Right ventricle myocardium superior (tissue), 1 donor: ENCODE results near the gene BCO1. TPM values are rescaled to one million over a fixed set of nuclear protein-coding genes. Genes with fewer than 3 reads are reported as not detected.
"Not testable (repeated sequence)": the region's sequence is repeated elsewhere in the genome, so short reads cannot be mapped to it uniquely, and the experiment has no call there.

Experiments used
- ATAC-seq: fragments of 200-7000 bp; cut with Tn5 transposase; one replicate; pipeline ENCODE4 v1.9.1; 2020; ENCODE audit warnings: mild to moderate bottlenecking; ENCODE audit not compliant: poor library complexity
- DNase-seq: peaks from one replicate; pipeline ENCODE4 v3.0.0-alpha.2; 2020
- intact Hi-C: fragments of 100-400 bp; cut with DNase I; formaldehyde crosslinking; loops from one replicate; pipeline ENCODE4 v1.11.2; 2022
- total RNA-seq: library from RNA; stranded (reverse); fragmentation: NEBNext Ultra II Directional; extraction: Animal tissue kit (Norgen Biotek cat#: 25700); gene quantifications from one replicate; pipeline ENCODE4 v1.2.1, GENCODE V29; 2021
- donor health status: DM: no; HTN: yes; CAD: no; lungs with severe emphysema.

Gene BCO1
- total RNA-seq, 1 donor from 2014 or later = not detected

GRCh38 chr16:81225697-81226096 lies 12.8 kb upstream of the BCO1 start:
- intact Hi-C loops, ATAC-seq, DNase-seq: not testable (repeated sequence)

- no peak for DNase-seq
- no peak for ATAC-seq
- intact Hi-C loops = no loop called here
These were observed 10.7 kb upstream of the BCO1 start for GRCh38 chr16:81227785-81228184.

- DNase-seq (no peak), ATAC-seq (no peak)
- intact Hi-C loops = no loop called here
These were observed 8.7 kb upstream of the BCO1 start for GRCh38 chr16:81229811-81230210.

- no peak for ATAC-seq
- DNase-seq = no peak
- intact Hi-C loops = no loop called here
These were observed 7.5 kb upstream of the BCO1 start for GRCh38 chr16:81231014-81231413.

- ATAC-seq (no peak), DNase-seq (no peak)
- intact Hi-C loops = no loop called here
These were observed 5.6 kb upstream of the BCO1 start for GRCh38 chr16:81232740-81233367.

GRCh38 chr16:81237282-81237681 lies 1.2 kb upstream of the BCO1 start:
- intact Hi-C loops = no loop called here
- ATAC-seq (peak; percentile 98), DNase-seq (peak; percentile 78)

GRCh38 chr16:81237942-81238295 lies 570 bp upstream of the BCO1 start:
- ATAC-seq = no peak
- intact Hi-C loops = no loop called here
- no peak for DNase-seq

GRCh38 chr16:81239367-81240121 lies 1.1 kb downstream of the BCO1 start:
- ATAC-seq = no peak
- intact Hi-C loops = no loop called here

GRCh38 chr16:81241706-81242105 lies 3.2 kb downstream of the BCO1 start:
- ATAC-seq = no peak
- intact Hi-C loops = no loop called here
- no peak for DNase-seq

More at GRCh38 chr16:81239367-81240121, 1.1 kb downstream of the BCO1 start:
- DNase-seq = no peak

- DNase-seq (no peak), ATAC-seq (no peak)
- intact Hi-C loops = no loop called here
These were observed 4.6 kb downstream of the BCO1 start for GRCh38 chr16:81242977-81243618.

GRCh38 chr16:81243942-81244341 lies 5.5 kb downstream of the BCO1 start:
- ATAC-seq (no peak), DNase-seq (no peak)
- intact Hi-C loops = no loop called here

- ATAC-seq (no peak), DNase-seq (no peak)
- intact Hi-C loops = no loop called here
These were observed 13.4 kb downstream of the BCO1 start for GRCh38 chr16:81251871-81252270.

GRCh38 chr16:81253141-81253540 lies 14.7 kb downstream of the BCO1 start:
- ATAC-seq = no peak
- DNase-seq = no peak
- intact Hi-C loops = no loop called here

GRCh38 chr16:81254922-81255526 lies 16.5 kb downstream of the BCO1 start:
- no peak for DNase-seq
- no peak for ATAC-seq
- intact Hi-C loops = no loop called here

- DNase-seq (no peak), ATAC-seq (no peak)
- intact Hi-C loops = no loop called here
These were observed 21.4 kb downstream of the BCO1 start for GRCh38 chr16:81259916-81260315.

- DNase-seq (no peak), ATAC-seq (no peak)
- intact Hi-C loops = no loop called here
These were observed 22.7 kb downstream of the BCO1 start for GRCh38 chr16:81261049-81261648.

GRCh38 chr16:81263470-81264220 lies 25.2 kb downstream of the BCO1 start:
- intact Hi-C loops = no loop called here
- no peak for DNase-seq
- ATAC-seq = no peak

- ATAC-seq = no peak
These were observed 25.9 kb downstream of the BCO1 start for GRCh38 chr16:81264386-81264785.

GRCh38 chr16:81265052-81265451 lies 26.6 kb downstream of the BCO1 start:
- DNase-seq = no peak
- intact Hi-C loops = no loop called here
- no peak for ATAC-seq

More at GRCh38 chr16:81264386-81264785, 25.9 kb downstream of the BCO1 start:
- intact Hi-C loops = no loop called here
- no peak for DNase-seq
